ENCODE results near the gene MYL5.
"Not testable (repeated sequence)": the region's sequence is repeated elsewhere in the genome, so short reads cannot be mapped to it uniquely, and the experiment has no call there.

MYL5 gene

GRCh38 chr4:637536-638280 is 36.6 kb upstream of the MYL5 start:
- H3K27me3 ChIP-seq (ENCODE audit: insufficient read depth, poor library complexity, severe bottlenecking) = no peaks in the 10 kb centered on the region
- no peak for DNase-seq (ENCODE audit: low read depth in 1 of 2, low spot score in 1 of 2)
- no peak overlapping the region for H3K4me3 ChIP-seq (replicated peaks; ENCODE audit: insufficient read depth, low read length)
- H3K27ac ChIP-seq (replicated peaks) = no peak overlapping the region
- TF ChIP-seq REST (IDR thresholded peaks at IDR 0.05; ENCODE audit: insufficient replicate concordance, low read depth) (no peak), SPI1 (IDR thresholded peaks at IDR 0.05; ENCODE audit: borderline replicate concordance, low read depth) (no peak), GABPA (IDR thresholded peaks at IDR 0.05; ENCODE audit: low read depth) (no peak), POLR2AphosphoS5 (IDR thresholded peaks at IDR 0.05; ENCODE audit: low read depth) (no peak), CTCF (IDR thresholded peaks at IDR 0.05; ENCODE audit: insufficient read depth, low read length) (no peak)

GRCh38 chr4:642366-642765 is 32.0 kb upstream of the MYL5 start:
- H3K4me3 ChIP-seq (replicated peaks; ENCODE audit: insufficient read depth, low read length); H3K27ac ChIP-seq (replicated peaks); DNase-seq (ENCODE audit: low read depth in 1 of 2, low spot score in 1 of 2); H3K27me3 ChIP-seq (ENCODE audit: insufficient read depth, poor library complexity, severe bottlenecking): not testable (repeated sequence)

- no peak overlapping the region for H3K27ac ChIP-seq (replicated peaks)
- no peak for TF ChIP-seq CTCF (IDR thresholded peaks at IDR 0.05; ENCODE audit: insufficient read depth, low read length)
- no peak for TF ChIP-seq POLR2AphosphoS5 (IDR thresholded peaks at IDR 0.05; ENCODE audit: low read depth)
- TF ChIP-seq SPI1 (IDR thresholded peaks at IDR 0.05; ENCODE audit: borderline replicate concordance, low read depth) = no peak
- TF ChIP-seq REST (IDR thresholded peaks at IDR 0.05; ENCODE audit: insufficient replicate concordance, low read depth) = no peak
- no peak for TF ChIP-seq GABPA (IDR thresholded peaks at IDR 0.05; ENCODE audit: low read depth)
- no peak for DNase-seq (ENCODE audit: low read depth in 1 of 2, low spot score in 1 of 2)
Observed at GRCh38 chr4:646460-646859, 27.9 kb upstream of the MYL5 start.

GRCh38 chr4:647481-647880 is 26.9 kb upstream of the MYL5 start:
- no peak for DNase-seq (ENCODE audit: low read depth in 1 of 2, low spot score in 1 of 2)
- TF ChIP-seq SPI1 (IDR thresholded peaks at IDR 0.05; ENCODE audit: borderline replicate concordance, low read depth) (no peak), POLR2AphosphoS5 (IDR thresholded peaks at IDR 0.05; ENCODE audit: low read depth) (no peak), REST (IDR thresholded peaks at IDR 0.05; ENCODE audit: insufficient replicate concordance, low read depth) (no peak), CTCF (IDR thresholded peaks at IDR 0.05; ENCODE audit: insufficient read depth, low read length) (no peak), GABPA (IDR thresholded peaks at IDR 0.05; ENCODE audit: low read depth) (no peak)
- no peak overlapping the region for H3K27ac ChIP-seq (replicated peaks)
- H3K4me3 ChIP-seq (replicated peaks; ENCODE audit: insufficient read depth, low read length) = no peak overlapping the region
- H3K27me3 ChIP-seq (ENCODE audit: insufficient read depth, poor library complexity, severe bottlenecking) = no peaks in the 10 kb centered on the region

More at GRCh38 chr4:646460-646859, 27.9 kb upstream of the MYL5 start:
- H3K4me3 ChIP-seq (replicated peaks; ENCODE audit: insufficient read depth, low read length) = no peak overlapping the region
- H3K27me3 ChIP-seq (ENCODE audit: insufficient read depth, poor library complexity, severe bottlenecking) = no peaks in the 10 kb centered on the region

Data from HL-60 (cell line).